Fibroblast of skin of back (primary cell): ENCODE data around the gene NACC1.

ENCODE experiments used
- DNase-seq: peaks from one replicate; pipeline ENCODE4 v3.0.0-alpha.2; 2013

The NACC1 gene

DNA sequence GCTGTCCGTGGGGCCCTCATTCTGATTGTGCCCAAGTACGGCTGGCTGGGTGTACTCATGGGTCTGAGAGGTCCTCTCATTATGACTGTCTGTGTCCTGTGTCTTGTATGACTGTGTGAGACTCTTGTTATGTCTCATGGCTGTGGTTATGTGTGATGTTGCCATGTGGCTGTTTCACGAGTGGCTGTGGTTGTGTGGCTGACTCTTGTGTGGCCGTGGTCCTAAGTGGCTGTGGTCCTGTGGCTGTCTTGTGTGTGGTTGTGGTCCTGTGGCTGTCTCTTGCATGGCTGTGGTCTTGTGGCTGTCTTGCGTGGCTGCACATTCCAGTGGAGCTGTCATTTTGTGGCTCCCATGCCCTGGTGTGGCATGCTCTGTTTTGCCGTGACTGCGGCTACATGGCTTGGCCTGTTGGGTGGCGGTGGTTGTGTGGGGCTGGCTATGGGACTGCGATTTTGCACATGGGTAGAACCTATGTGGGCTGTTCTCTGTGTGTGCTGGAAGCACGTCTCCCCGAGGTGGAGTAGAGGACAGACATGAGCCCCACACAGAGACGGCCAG, 18.0 kb upstream of the NACC1 start:
- no peak for DNase-seq

DNA sequence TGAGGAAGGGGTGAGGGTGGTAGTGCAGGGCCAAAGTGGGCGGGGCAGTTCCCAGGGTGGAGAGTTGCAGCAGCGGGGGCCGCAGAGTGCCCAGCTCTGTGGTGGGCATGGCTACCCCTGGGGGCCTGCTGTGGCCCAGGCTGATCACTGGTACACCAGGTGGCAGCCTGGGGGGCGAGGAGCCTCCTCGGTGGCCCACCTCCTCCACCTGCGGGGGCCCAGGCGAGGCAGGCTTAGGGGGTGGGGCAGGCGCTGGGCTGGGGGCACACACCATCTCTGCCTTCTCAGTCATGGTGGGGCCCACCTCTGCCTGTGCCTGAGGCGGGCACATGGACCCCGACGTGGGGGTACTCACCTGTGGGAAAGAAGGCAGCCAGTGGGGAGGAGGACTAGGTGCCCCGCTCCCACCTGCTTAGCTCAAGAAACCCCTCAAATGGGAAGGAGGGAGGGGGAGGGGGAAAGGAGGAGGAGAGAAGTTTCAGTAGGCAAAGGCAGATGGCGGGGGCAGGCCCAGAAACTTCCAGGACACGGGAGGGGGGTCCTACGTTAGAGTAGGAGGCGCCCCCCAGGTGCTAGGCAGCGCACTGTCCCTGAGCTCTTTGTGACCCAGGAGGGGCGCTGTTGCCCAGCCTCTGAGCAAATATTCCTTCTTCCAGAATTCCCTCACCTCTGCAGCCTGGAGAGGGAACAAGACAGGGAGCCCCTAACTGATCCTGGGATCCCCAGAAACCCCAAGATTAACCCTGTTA, 17.0 kb upstream of the NACC1 start:
- DNase-seq, result no peak

DNA sequence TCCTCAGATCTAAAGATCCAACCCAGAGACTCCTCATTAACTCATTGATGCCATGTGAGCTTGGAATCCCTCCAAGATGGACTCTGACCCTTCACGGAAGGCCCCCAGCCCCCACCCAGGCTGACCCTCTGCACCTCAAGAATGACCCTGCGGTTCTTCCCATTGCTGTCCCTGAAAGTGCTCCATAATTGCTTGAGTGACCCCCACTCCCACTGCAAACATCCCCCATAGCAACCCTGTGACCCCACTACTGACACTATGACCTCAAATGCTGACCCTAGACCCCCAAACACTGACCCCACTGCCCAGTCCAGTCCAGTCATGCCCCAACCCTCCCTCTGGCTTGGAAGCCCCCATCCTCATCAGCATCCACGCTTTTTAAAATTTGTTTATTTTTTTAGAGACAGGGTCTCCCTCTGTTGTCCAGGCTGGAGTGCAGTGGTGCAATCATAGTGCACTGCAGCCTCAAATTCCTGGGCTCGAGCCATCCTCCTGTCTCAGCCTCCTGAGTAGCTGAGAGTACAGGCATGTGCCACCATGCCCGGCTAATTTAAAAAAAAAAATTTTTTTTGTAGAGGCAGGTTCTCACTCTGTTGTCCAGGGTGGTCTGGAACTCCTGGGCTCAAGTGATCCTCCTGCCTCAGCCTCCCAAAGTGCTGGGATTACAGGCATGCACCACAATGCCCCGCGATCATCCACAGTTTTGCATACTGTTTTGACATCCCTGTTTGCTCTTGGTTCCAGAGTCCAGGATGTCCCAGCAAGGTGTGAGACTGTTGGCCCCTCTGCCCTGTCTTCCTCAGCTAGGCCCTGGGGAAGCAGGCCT, 16.3 kb upstream of the NACC1 start:
- no peak for DNase-seq

DNA sequence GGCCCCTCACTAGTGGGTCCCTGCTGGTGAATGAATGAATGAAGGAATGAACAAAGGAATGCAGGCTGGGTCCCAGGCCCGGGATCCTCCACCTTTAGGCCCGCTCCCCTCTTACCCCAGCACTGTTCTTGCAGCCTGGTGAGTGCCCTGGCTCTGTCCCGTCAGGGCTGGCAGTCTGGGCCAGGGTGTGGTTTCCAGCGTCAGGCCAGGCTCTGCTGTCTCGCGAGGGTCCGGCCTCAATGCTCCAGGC, 15.7 kb upstream of the NACC1 start:
- no peak for DNase-seq

DNA sequence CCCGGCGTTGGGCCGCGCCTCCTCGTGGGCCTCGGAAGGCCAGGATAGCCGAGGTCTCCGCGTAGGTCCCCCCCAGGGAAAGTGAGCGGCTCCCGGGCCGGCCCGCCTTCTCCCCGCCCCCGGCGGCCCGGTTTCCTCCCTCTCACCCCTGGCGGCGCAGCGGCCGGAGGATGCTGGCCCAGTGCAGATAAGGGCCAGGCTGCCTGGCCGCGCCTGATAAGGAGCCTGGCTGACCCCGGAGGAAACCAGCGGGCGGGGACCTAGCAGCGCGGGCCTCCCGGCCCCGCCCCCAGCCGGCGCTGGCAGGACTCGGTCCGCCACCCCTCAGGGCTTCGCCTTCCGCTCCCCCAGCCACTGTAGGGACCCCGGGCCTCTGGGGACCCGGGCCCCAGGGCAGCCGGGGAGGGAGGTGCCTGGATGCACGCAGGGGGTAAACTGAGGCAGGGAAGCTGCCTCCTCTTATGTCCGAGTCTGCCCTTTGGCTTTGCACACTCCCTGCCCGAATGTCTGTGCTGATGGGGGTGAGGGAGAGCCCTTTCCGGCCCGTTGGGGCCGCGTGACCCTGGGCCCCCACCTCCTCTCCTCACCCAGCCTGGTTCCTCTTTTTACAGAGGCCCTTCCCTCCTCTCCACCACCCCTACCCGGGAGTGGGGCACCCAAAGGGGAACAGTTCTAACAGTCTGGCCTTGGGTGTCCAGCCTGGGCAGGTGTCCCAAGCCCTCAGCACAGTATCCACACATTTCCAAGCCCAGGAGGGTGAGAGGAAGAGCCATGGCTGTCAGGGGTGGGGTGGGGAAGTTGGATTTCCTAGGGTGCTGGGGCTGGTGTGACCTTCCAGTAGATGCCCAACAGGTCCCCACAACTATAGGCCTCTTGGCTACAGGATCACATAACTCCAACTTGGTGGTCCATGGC, 15.1 kb upstream of the NACC1 start, which contains the start of gene LYL1:
Gene LYL1, minus strand, starts transcription at position 193 of the 915 bp plus-strand sequence. CDS start 1,687 bp downstream, outside the sequence.
- DNase-seq, result peak; percentile 44

DNA sequence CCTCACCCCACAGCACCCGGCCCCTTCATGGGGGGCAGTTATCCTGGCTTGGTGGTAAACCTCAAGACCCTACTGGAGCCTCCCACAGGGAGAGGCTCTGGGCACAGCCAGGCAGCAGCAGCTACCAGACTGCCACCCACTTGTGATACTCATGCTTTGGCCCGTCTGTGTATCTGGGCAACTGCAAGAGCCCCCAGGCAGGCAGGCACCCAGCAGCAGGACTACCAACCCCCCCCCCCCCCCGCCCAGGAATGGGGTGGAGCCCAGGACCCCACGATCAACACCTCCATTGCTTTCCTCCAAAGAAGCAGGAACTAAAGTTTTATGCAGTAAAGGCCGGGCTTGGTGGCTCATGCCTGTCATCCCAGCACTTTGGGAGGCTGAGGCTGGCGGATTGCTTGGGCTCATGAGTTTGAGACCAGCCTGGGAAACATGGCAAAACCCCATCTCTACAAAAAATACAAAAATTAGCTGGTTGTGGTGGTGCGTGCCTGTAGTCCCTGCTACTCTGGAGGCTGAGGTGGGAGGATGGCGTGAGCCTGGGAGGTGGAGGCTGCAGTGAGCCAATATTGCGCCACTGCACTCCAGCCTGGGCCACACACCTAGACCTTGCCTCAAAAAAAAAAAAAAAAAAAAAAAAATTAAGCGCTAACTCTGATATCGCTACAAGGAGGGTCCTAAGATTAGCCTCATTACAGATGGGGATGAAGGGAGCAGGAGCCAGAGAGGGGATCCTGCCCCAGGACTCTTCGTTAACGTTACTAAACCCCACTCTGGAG, 14.3 kb upstream of the NACC1 start:
- DNase-seq, result no peak

DNA sequence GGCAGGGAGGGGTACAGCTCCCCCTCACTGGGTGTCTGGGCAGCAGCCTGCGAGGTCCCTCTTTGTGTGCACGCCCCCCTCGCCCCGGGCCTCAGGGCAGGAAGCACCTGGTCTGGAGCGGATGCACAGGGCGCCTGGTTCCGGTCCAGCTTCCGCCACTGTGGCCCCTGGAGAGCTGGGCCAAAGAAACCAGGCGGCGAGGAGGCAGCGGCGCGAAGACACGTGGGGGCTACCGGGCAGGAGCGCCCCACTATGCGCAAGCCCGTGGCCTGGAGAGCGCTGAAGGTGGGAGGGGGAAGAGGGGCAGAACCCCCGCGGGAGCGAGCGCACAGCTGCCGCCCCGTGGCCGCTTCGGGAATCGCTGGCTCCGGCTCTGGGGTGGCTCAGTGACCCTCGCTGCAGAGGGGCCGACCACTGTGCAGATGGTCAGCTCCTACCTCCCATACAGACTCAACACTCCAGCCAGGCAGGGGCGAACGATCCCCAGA, 13.7 kb upstream of the NACC1 start:
- DNase-seq, result no peak

DNA sequence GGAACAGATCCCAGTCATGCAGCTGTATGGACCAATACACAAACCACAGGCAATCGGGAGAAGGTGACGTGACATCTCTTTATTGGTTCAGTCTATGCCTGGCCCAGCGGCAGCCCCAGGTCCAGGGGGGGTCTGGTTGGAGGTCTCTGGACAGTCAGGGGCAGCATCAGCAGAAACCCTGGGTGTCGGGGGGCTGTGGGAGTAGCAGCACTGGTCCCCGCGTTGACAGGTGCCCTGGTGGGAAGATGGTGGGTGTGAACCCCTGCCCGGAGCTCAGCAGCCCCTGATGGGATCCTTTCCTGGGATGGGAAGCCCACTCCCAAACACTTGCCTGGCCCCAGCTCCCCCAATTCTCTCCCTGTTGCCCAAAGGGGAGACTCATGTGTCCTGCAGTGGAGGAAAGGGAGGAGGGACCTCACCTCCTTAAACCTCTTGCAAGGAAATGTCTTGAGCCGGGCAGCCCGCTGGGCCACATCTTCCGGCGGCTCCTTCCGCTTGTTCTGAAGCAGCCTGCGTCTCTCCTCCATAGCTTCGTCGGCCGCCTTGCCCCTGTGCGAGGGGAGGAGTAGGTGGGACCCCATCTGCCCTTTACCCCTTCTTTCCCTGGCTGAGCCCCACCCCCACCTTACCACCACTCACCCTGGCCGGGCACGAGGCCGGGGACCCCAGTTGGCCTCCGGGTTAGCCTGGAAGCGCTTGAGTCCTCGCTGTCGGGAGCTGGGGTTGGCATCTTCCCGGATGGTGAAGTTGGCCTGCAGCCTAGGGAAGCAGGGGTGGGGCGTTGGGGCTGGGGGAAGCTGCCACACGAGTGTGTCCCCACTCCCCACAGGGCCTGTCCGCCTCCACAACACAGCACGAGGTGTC, 13.0 kb upstream of the NACC1 start:
- no peak for DNase-seq

DNA sequence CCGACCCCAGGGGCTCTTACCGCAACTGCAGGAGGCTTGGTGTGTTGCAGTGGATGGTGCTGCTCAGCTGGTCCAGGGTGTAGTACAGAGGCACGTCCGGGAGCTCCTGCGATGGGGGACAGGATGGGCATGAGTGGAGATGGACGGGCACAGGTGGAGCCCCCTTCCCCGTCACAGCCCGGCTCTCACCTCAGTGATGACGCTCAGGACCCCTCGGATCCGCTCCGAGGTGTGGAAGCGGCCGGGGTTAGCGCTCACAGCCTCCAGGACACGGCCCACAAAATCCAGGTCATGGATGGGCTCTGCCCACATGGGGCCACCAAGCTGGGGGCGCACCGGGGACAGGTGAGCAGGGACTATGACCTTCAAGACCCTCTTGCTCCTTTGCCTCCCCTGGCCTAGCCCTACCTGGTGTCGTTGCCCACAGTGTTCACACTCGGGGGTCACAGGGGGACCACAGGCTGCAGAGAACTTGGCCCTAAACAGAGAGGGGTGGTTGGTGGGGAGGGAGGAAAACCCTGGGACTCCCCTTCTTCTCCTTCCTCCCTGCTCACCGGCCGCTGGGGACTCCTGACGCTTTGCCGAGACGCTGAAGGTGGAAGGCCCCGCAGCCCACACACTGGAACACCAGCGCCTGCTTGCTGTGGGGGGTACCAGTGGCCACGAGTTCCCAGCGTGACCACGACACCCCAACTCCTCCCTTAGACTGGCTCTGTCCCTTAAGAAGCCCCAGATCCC, 8.5 kb upstream of the NACC1 start:
- DNase-seq, result no peak

DNA sequence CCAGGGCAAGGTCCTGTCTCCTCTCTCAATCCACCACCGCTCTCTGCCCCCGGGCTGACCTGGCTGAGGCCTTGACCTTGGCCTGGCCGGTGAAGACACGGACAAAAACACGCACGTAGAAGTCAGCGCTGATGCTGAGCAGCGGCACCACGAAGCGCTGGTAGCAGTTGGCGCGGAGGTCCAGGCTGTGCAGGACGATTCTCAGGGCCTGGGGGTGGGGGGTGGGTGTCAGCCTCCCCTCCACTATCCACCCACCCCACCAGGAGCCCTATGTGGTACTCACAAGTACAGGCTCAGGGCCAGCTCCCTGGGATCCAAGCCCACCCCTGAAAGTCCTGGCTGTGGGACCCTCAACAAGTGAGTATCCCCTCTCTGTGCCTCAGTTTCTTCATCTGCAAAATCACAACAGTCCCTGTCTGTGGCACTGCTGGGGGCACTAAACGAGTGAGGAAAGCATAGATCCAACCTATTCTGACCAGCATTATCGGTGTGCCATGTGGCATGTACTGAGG, 7.9 kb upstream of the NACC1 start:
- DNase-seq, result no peak

DNA sequence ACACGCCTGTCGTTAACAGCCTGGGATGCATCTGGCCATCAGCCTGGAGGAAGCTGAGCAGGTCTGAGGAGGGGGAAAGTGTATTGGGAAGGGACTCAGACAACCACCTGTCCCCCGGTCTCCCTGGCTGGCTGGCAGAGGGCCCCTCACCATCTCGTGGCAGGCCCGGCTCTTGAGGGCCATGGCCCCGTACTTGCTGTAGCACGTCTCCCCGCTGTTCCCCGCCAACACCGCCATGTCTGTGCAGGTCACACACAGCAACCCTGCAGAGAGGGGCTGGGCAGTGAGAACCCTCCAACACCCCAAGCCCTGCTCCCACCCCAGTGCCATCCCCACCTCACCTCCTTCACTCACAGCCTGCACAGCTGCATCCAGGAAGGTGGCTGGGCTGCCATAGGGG, 5.5 kb upstream of the NACC1 start:
- DNase-seq, result no peak

DNA sequence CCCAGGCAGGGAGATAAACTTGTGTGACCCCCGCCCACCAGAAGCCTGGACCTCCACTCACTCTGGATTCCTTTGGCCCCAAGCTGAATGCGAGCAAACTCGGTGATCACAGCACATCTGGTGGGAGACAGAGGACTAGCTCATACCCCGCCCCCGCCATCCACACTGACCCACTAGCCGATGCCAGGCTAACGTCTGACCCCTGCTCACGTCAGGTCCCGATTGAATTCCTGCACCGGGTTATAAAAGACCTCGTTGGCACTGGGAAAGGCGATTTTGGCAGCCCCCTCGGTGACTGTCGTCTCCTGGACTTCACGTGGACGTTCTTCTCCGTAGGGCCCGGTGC, 2.2 kb upstream of the NACC1 start:
- DNase-seq, result no peak

DNA sequence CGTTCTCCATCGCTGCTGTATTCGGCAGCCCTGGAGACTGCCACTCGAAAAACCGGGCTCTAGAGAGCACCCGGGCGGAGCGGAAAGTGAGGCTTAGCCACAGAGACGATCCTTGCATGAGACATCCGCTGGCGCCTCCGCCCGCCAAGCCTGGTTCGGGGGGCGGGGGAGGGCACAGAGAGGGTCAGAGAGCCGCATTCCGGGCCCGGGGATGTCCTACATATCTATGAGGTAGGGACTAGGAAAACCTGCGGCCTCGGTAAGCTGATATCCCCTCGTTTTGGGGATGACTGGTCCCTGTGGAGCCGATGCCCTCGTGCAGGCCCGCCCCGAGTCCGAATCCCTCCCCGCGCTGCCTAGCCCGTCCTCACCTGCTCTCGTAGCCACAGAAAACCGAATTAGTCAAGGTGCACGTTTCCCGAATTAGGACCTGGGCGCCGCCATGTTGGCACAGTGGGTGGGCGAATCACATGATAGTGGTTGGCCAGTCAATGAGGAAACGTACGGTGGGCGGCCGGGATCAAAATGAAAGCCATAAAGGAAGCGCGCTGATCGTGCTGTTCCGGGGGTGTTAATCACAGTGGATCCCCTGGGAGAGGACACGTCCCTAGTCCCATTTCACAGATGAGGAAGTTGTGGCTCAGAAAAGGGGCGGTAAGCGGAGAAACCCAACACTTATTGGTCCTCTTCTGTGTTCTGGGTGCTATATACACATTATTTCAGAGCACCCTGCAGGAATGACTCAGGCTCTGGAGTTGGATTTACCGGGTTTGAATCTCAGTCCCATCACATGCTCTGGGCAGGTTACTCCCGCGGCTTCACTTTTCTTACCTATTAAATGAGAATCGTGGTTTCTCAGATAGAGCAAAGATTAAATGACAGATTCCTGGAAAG, 1.5 kb upstream of the NACC1 start, which contains the start of gene TRMT1:
Gene TRMT1, minus strand, starts transcription at position 459 of the 894 bp plus-strand sequence. Its CDS starts 341 bp downstream, at position 118.
- DNase-seq, result peak; percentile 96

DNA sequence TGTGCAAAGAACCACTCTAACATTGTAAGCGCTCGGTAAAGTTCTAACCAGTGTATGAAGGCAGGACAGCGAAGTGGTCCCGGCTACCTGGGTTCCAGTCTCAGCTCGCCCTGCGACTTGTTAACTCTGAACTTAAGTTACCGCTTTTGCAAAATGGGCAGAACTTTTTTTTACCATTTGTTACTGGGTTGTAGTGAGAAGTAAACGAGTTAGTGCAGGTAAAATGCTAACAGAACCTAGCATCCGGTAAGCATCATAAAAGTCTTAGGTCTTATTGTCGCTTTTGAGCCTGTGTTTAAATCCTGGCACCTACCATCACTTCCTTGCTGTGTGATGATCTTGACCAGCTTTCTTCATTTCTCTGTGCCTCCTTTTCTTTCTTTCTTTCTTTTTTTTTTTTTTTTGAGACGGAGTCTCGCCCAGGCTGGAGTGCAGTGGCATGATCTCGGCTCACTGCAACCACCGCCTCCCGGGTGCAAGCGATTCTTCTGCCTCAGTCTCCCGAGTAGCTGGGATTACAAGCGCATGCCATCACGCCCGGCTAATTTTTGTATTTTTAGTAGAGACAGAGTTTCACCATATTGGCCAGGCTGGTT, 790 bp upstream of the NACC1 start:
- DNase-seq, result no peak

DNA sequence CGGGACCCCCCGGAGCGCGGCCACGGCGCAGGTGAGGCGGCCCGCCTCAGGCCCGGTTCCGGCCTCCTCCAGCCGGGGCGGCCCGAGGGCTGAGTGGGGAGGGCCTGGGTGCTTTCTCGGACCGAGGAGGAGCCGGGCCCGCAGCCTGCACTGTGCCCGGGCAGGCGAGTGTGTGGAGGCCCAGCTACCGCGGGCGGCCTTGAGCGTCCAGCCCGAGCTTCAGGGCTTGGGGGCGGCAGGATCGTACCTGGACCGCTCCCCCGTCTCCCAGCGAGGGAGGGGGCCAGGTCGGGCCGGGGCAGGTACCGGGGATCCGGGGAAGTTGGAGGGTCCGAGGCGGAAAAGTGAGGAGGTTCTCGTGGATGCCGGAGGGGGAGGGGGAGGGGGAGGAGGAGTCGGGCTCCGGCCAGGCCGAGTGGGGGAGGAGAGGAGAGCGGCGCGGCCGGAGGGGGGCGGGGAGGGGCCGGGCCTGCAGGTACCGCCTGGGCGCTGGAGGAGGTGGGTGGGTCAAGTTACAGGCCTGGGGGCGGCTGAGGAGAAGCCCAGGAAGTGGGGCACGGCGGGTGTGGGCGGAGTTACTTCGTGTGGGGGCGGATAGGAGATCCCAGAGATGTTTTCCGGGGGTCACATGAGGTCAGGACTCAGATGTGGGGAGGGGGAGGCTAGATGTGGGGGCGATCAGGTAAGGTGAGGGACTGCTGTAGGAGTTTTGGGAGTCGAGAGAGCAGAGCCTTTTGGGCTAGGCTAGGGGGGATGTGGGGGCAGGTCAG, 545 bp downstream of the NACC1 start:
- DNase-seq, result peak; percentile 48

DNA sequence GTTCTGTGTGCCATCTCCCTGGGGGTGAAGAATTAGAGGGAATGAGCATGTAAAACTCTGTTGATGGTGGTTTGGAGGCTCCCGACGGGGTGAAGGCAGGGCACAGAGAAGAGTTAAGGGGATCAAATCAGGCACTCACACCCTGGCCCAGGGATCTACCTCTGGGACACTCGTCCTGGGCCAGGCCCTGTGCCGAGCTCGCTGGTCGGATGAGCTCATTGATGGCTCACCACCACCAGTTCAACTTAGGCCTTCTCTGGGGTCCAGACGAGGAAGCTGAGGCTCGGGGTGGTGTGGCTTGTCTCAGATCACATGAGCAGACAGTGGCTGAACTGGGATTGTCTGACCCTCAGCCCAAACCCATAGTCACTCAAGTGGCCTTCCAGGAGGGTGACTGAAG, 1.6 kb downstream of the NACC1 start:
- no peak for DNase-seq

DNA sequence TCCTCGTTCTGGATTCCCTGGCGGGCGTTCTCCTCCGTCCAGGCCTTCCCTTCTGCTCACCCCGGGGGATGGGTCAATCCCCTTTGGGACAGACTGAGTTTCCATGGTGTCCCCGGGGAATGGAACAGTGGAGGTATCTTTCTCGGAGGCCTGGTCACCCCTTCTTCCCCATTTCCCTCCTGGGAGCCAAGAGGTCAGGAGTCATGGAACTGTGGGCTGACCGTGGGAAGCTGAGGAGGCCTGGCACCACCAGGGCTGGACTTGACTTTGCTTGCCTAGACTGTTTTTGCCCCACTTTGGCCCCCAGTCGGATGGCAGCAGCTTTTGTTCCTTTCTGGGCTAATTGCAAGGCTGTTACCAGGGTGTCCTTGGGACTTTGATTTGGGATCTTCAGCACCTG, 2.0 kb downstream of the NACC1 start:
- DNase-seq, result no peak

DNA sequence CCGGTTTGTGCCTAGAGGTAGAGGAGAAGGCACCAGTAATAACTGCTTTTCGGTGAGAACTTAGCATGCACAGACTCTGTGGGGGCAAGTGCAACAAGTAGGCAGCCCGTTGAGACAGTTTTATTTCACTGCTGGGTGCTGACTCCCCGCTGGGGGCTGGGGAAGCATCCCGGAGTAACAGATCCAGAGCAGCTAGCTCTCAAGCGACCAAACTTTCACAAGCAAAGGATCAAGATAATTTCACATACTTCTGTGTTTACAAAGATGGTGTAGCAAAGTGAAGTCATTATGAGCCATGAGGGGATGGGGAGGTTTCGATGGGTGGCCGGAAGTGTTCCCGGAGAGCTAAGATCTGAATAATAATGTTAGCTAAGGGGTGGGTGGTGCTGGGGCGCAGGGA, 2.8 kb downstream of the NACC1 start:
- peak; percentile 73 for DNase-seq
